ENCODE measurements around the gene PTGES3. TPM values are rescaled to one million over a fixed set of nuclear protein-coding genes. Genes with fewer than 3 reads are reported as not detected.
A peak's percentile ranks its signal among the peaks of the same experiment; 100 is the strongest.

Gene PTGES3
- total RNA-seq, 2 donors from 2014 or later: 27.4 to 56.0 TPM

GRCh38 chr12:56724972-56725722 is 37.1 kb upstream of the PTGES3 start, which contains the start of gene NACA:
NACA (minus strand) TSS chr12:56725299; CDS start chr12:56724521, 778 bp downstream.
- TF ChIP-seq CTCF (IDR thresholded peaks at IDR 0.05) (no peak), POLR2A (IDR thresholded peaks at IDR 0.05) (peak; percentile 77 to 96 (median 95))
- intact Hi-C loops (cut with DNase I): loop anchor here (10.0 kb wide), 1 partner anchor 90 kb away; the partner anchor contains the start of gene BAZ2A
- H3K27ac ChIP-seq: peak within 1 kb of the TSS; percentile 80 to 93 (median 86)

GRCh38 chr12:56724701-56724971 is 36.6 kb upstream of the PTGES3 start:
- TF ChIP-seq CTCF (IDR thresholded peaks at IDR 0.05) (no peak), POLR2A (IDR thresholded peaks at IDR 0.05) (no peak)
- ATAC-seq: peak; percentile 5
- peaks cover 50% of the 10 kb centered on the region for H3K4me1 ChIP-seq
- intact Hi-C loops (cut with DNase I): loop anchor here (10.0 kb wide), 1 partner anchor 90 kb away; the partner anchor contains the start of gene BAZ2A
- H3K27me3 ChIP-seq: no peaks in the 10 kb centered on the region
- no peaks in the 10 kb centered on the region for H3K9me3 ChIP-seq
- peak overlapping the region; percentile 80 to 93 (median 86) for H3K27ac ChIP-seq
- no peaks in the 10 kb centered on the region for H3K36me3 ChIP-seq (replicated peaks in 1 of 2; ENCODE audit: insufficient read depth in 1 of 2, low read depth in 2 of 2)
- peak in 2 of 4 donors; percentile 17 to 22 for DNase-seq
- WGBS, 2 donors: 0% methylated on average over 6 to 9 of the region's 9 CpGs
- peak overlapping the region; percentile 44 to 51 for H3K4me3 ChIP-seq

More at GRCh38 chr12:56724972-56725722, 37.1 kb upstream of the PTGES3 start, which contains the start of gene NACA:
- WGBS, 2 donors: 0% methylated on average over 42 to 46 of the region's 46 CpGs
- ATAC-seq (peak; percentile 98), DNase-seq (peak; percentile 96 to 99 (median 98))
- no peaks in the 10 kb centered on the region for H3K27me3 ChIP-seq
- H3K9me3 ChIP-seq: no peaks in the 10 kb centered on the region
- no peaks in the 10 kb centered on the region for H3K36me3 ChIP-seq (replicated peaks in 1 of 2; ENCODE audit: insufficient read depth in 1 of 2, low read depth in 2 of 2)
- H3K4me1 ChIP-seq: peaks cover 44% of the 10 kb centered on the region
- peak within 1 kb of the TSS; percentile 44 to 51 for H3K4me3 ChIP-seq

- Histone ChIP-seq H3K9me3 (no peaks in the 10 kb centered on the region), H3K4me1 (peaks cover 55% of the 10 kb centered on the region), H3K4me3 (peak overlapping the region; percentile 44 to 51), H3K27me3 (no peaks in the 10 kb centered on the region), H3K36me3 (replicated peaks in 1 of 2; ENCODE audit: insufficient read depth in 1 of 2, low read depth in 2 of 2) (no peaks in the 10 kb centered on the region), H3K27ac (peak overlapping the region; percentile 80 to 93 (median 86))
- DNase-seq (peak; percentile 48 to 76 (median 66)), ATAC-seq (no peak)
- TF ChIP-seq POLR2A (IDR thresholded peaks at IDR 0.05): peak in 2 of 3 donors; percentile 44 to 46
- no peak for TF ChIP-seq CTCF (IDR thresholded peaks at IDR 0.05)
- 0 to 3% methylated on average over 14 of the region's 14 CpGs for whole genome bisulfite sequencing, 2 donors
- intact Hi-C loops (cut with DNase I): loop anchor here (10.0 kb wide), 1 partner anchor 89 kb away; the partner anchor contains the start of gene BAZ2A
Observed at GRCh38 chr12:56723889-56724700, 36.0 kb upstream of the PTGES3 start.

GRCh38 chr12:56723352-56723751 is 35.3 kb upstream of the PTGES3 start:
- Histone ChIP-seq H3K36me3 (replicated peaks in 1 of 2; ENCODE audit: insufficient read depth in 1 of 2, low read depth in 2 of 2) (no peaks in the 10 kb centered on the region), H3K4me3 (peak overlapping the region; percentile 44 to 51), H3K9me3 (no peaks in the 10 kb centered on the region), H3K4me1 (peaks cover 62% of the 10 kb centered on the region), H3K27ac (peak overlapping the region in 3 of 4 donors; percentile 82 to 93 (median 89)), H3K27me3 (no peaks in the 10 kb centered on the region)
- WGBS, 2 donors: 28 to 32% methylated on average over 3 of the region's 3 CpGs
- DNase-seq (no peak), ATAC-seq (no peak)
- TF ChIP-seq CTCF (IDR thresholded peaks at IDR 0.05) (no peak), POLR2A (IDR thresholded peaks at IDR 0.05) (no peak)
- intact Hi-C loops (cut with DNase I): loop anchor here (10.0 kb wide), 1 partner anchor 89 kb away; the partner anchor contains the start of gene BAZ2A

Data from body of pancreas (tissue), 4 donors.